Progenitor cell of endocrine pancreas (in vitro differentiated cells): ENCODE results near the gene SERPINA6. TPM values are rescaled to one million over a fixed set of nuclear protein-coding genes. Genes with fewer than 3 reads are reported as not detected.

Experiments
- DNase-seq: peaks from one replicate; pipeline ENCODE4 v3.0.0; 2021; ENCODE audit warnings: low spot score; ENCODE audit not compliant: unreplicated experiment
- H3K27ac Mint-ChIP-seq: 2 replicates; pipeline ENCODE4 v1.8.0; 2021; ENCODE audit warnings: mild to moderate bottlenecking, moderate library complexity, mixed read lengths
- H3K27me3 Mint-ChIP-seq: 2 replicates; pipeline ENCODE4 v1.8.0; 2021; ENCODE audit warnings: mixed read lengths
- H3K36me3 Mint-ChIP-seq: 2 replicates; pipeline ENCODE4 v1.8.0; 2022; ENCODE audit warnings: mixed read lengths; ENCODE audit not compliant: insufficient read depth
- H3K4me1 Mint-ChIP-seq: 2 replicates; pipeline ENCODE4 v1.8.0; 2021; ENCODE audit warnings: low read depth, mixed read lengths
- H3K4me3 Mint-ChIP-seq: 2 replicates; pipeline ENCODE4 v1.8.0; 2021; ENCODE audit warnings: low read depth, mild to moderate bottlenecking, moderate library complexity, mixed read lengths
- H3K9me3 Mint-ChIP-seq: 2 replicates; pipeline ENCODE4 v1.8.0; 2021; ENCODE audit warnings: low read depth, mixed read lengths
- CTCF ChIP-seq: fragments of 200-600 bp; sonication (generic); IDR thresholded peaks from one replicate; pipeline ENCODE4 v1.5.0; 2021; ENCODE audit warnings: antibody characterized with exemption, mild to moderate bottlenecking; ENCODE audit not compliant: unreplicated experiment
- total RNA-seq: library from RNA; stranded (reverse); gene quantifications from 2 replicates; pipeline ENCODE4 v1.2.1, GENCODE V29; 2021

Gene SERPINA6
- total RNA-seq, 1 donor from 2014 or later, result 1.6 TPM

GRCh38 chr14:94338023-94338422 lies 14.9 kb upstream of the SERPINA6 start:
- H3K4me1 Mint-ChIP-seq, result peaks cover 4% of the 10 kb centered on the region
- TF ChIP-seq CTCF, result no peak
- no peaks in the 10 kb centered on the region for H3K36me3 Mint-ChIP-seq
- no peak overlapping the region for H3K27ac Mint-ChIP-seq
- H3K27me3 Mint-ChIP-seq, result peaks cover 11% of the 10 kb centered on the region
- DNase-seq, result no peak
- peaks cover 14% of the 10 kb centered on the region for H3K9me3 Mint-ChIP-seq
- no peak overlapping the region for H3K4me3 Mint-ChIP-seq

GRCh38 chr14:94337274-94337673 lies 14.1 kb upstream of the SERPINA6 start:
- no peak for DNase-seq

GRCh38 chr14:94334872-94335271 lies 11.7 kb upstream of the SERPINA6 start:
- H3K4me1 Mint-ChIP-seq, result peaks cover 2% of the 10 kb centered on the region
- no peak overlapping the region for H3K4me3 Mint-ChIP-seq
- DNase-seq, result no peak
- H3K36me3 Mint-ChIP-seq, result no peaks in the 10 kb centered on the region
- no peak for TF ChIP-seq CTCF
- H3K9me3 Mint-ChIP-seq, result peaks cover 14% of the 10 kb centered on the region
- H3K27ac Mint-ChIP-seq, result no peak overlapping the region
- no peaks in the 10 kb centered on the region for H3K27me3 Mint-ChIP-seq

More at GRCh38 chr14:94337274-94337673, 14.1 kb upstream of the SERPINA6 start:
- Mint-ChIP-seq H3K4me3 (no peak overlapping the region), H3K9me3 (peaks cover 14% of the 10 kb centered on the region), H3K4me1 (peaks cover 4% of the 10 kb centered on the region), H3K27ac (no peak overlapping the region), H3K36me3 (no peaks in the 10 kb centered on the region), H3K27me3 (peaks cover 6% of the 10 kb centered on the region)
- no peak for TF ChIP-seq CTCF

GRCh38 chr14:94332587-94332986 lies 9.5 kb upstream of the SERPINA6 start:
- no peaks in the 10 kb centered on the region for H3K4me1 Mint-ChIP-seq
- no peak for DNase-seq
- peaks cover 7% of the 10 kb centered on the region for H3K9me3 Mint-ChIP-seq
- no peak overlapping the region for H3K27ac Mint-ChIP-seq
- no peaks in the 10 kb centered on the region for H3K27me3 Mint-ChIP-seq
- H3K4me3 Mint-ChIP-seq, result no peak overlapping the region
- no peaks in the 10 kb centered on the region for H3K36me3 Mint-ChIP-seq
- TF ChIP-seq CTCF, result no peak

GRCh38 chr14:94332063-94332583 lies 9.0 kb upstream of the SERPINA6 start:
- peaks cover 4% of the 10 kb centered on the region for H3K9me3 Mint-ChIP-seq
- TF ChIP-seq CTCF, result no peak
- DNase-seq, result no peak
- no peak overlapping the region for H3K27ac Mint-ChIP-seq
- no peaks in the 10 kb centered on the region for H3K36me3 Mint-ChIP-seq
- H3K27me3 Mint-ChIP-seq, result no peaks in the 10 kb centered on the region
- no peaks in the 10 kb centered on the region for H3K4me1 Mint-ChIP-seq
- H3K4me3 Mint-ChIP-seq, result no peak overlapping the region
